Cerebellar nuclear complex (tissue), 1 donor: ENCODE measurements around the gene TRIM72.
"Not testable (repeated sequence)": the region's sequence is repeated elsewhere in the genome, so short reads cannot be mapped to it uniquely, and the experiment has no call there.

Source experiments
- DNase-seq, 2 experiments: peaks; one replicate each; lab custom pipeline; 2025; lab: John Stamatoyannopoulos, UW

Gene TRIM72

GRCh38 chr16:31213877-31214707, at the start of gene TRIM72:
Gene TRIM72, plus strand, starts transcription at chr16:31214119. Its CDS starts 620 bp downstream, at chr16:31214739.
- no peak for DNase-seq

GRCh38 chr16:31167315-31167714, 46.6 kb upstream of the TRIM72 start:
- DNase-seq, result no peak

GRCh38 chr16:31168848-31169247, 45.1 kb upstream of the TRIM72 start:
- no peak for DNase-seq

GRCh38 chr16:31170048-31170447, 43.9 kb upstream of the TRIM72 start:
- DNase-seq, result not testable (repeated sequence)

- DNase-seq, result no peak
Measured at GRCh38 chr16:31177136-31177535, 36.8 kb upstream of the TRIM72 start.

- DNase-seq, result no peak
Measured at GRCh38 chr16:31179219-31179746, 34.6 kb upstream of the TRIM72 start.

GRCh38 chr16:31179747-31180459, 34.0 kb upstream of the TRIM72 start, which contains the start of gene FUS:
Gene FUS, plus strand, starts transcription at chr16:31180139. Its CDS starts 76 bp downstream, at chr16:31180215.
- DNase-seq, result peak; percentile 39 to 54

GRCh38 chr16:31181102-31181830, 32.7 kb upstream of the TRIM72 start:
- DNase-seq, result no peak

GRCh38 chr16:31182391-31182790, 31.5 kb upstream of the TRIM72 start:
- no peak for DNase-seq

- no peak for DNase-seq
Measured at GRCh38 chr16:31183432-31184428, 30.2 kb upstream of the TRIM72 start.

- no peak for DNase-seq
Measured at GRCh38 chr16:31184888-31185287, 29.0 kb upstream of the TRIM72 start.

- DNase-seq, result no peak
Measured at GRCh38 chr16:31185339-31185738, 28.6 kb upstream of the TRIM72 start.

- no peak for DNase-seq
Measured at GRCh38 chr16:31186176-31186575, 27.7 kb upstream of the TRIM72 start.

GRCh38 chr16:31186930-31187807, 26.8 kb upstream of the TRIM72 start:
- no peak for DNase-seq

GRCh38 chr16:31187808-31188189, 26.1 kb upstream of the TRIM72 start:
- DNase-seq, result no peak

GRCh38 chr16:31188450-31189411, 25.2 kb upstream of the TRIM72 start:
- no peak for DNase-seq

GRCh38 chr16:31189412-31189778, 24.5 kb upstream of the TRIM72 start:
- no peak for DNase-seq

- no peak for DNase-seq
Measured at GRCh38 chr16:31190061-31190460, 23.9 kb upstream of the TRIM72 start.
